OCI-LY7 (cell line): ENCODE results near the gene ADAMTS20. TPM values are rescaled to one million over a fixed set of nuclear protein-coding genes. Genes with fewer than 3 reads are reported as not detected.

Source experiments
- BruUV-seq: library from RNA; stranded (reverse); fragments of 400-500 nt; replicated peaks from 2 replicates; lab custom pipeline; 2021; lab: Mats Ljungman, UMichigan
- CTCF ChIA-PET: fragments of 300-600 bp; sonication (Branson Sonifier 250); formaldehyde crosslinking; loops from one replicate; lab custom pipeline; 2022; ENCODE audit warnings: antibody characterized with exemption; ENCODE audit not compliant: unreplicated experiment; lab: Charles Lee
- POLR2A ChIA-PET: fragments of 300-600 bp; sonication (Branson Sonifier 250); formaldehyde crosslinking; loops from one replicate; lab custom pipeline; 2022; ENCODE audit warnings: antibody characterized with exemption; lab: Charles Lee
- DNase-seq: peaks from one replicate; pipeline ENCODE4 v3.0.0-alpha.2; 2015; ENCODE audit warnings: low spot score
- H2AFZ ChIP-seq: fragments of 200-600 bp; sonication (generic), shearing (Covaris generic); 2 replicates; pipeline ENCODE4 v1.6.1; 2014; ENCODE audit warnings: mild to moderate bottlenecking, antibody characterized with exemption, low read length, moderate library complexity
- H3K27ac ChIP-seq: fragments of 200-600 bp; sonication (generic); 2 replicates; pipeline ENCODE4 v1.5.1; 2014; ENCODE audit warnings: mixed run types, low read depth, mild to moderate bottlenecking, moderate library complexity, low read length, inconsistent platforms; ENCODE audit not compliant: poor library complexity, severe bottlenecking
- H3K36me3 ChIP-seq: fragments of 200-600 bp; sonication (generic); 2 replicates; pipeline ENCODE4 v1.6.1; 2014; ENCODE audit warnings: mild to moderate bottlenecking, antibody characterized with exemption, low read length, moderate library complexity, mixed read lengths; ENCODE audit not compliant: insufficient read depth
- H3K4me1 ChIP-seq: fragments of 200-600 bp; sonication (generic); 2 replicates; pipeline ENCODE4 v1.5.1; 2014; ENCODE audit warnings: mild to moderate bottlenecking, low read length; ENCODE audit not compliant: insufficient read depth, poor library complexity, severe bottlenecking
- H3K4me2 ChIP-seq: fragments of 200-600 bp; sonication (generic); 2 replicates; pipeline ENCODE4 v1.6.1; 2014; ENCODE audit warnings: mild to moderate bottlenecking, low read length
- H3K4me3 ChIP-seq: fragments of 200-600 bp; sonication (generic); 2 replicates; pipeline ENCODE4 v1.5.1; 2014; ENCODE audit warnings: mild to moderate bottlenecking, low read depth, low read length; ENCODE audit not compliant: poor library complexity, severe bottlenecking
- H3K79me2 ChIP-seq: fragments of 200-600 bp; sonication (generic); 2 replicates; pipeline ENCODE4 v1.6.1; 2016; ENCODE audit warnings: low read depth, mild to moderate bottlenecking, low read length, moderate library complexity, mixed read lengths; ENCODE audit not compliant: insufficient read depth
- H3K9me2 ChIP-seq: fragments of 200-600 bp; sonication (generic); 2 replicates; pipeline ENCODE4 v1.6.1; 2016; ENCODE audit warnings: mild to moderate bottlenecking, low read length, mixed read lengths; ENCODE audit not compliant: insufficient read depth
- H3K9me3 ChIP-seq: fragments of 200-600 bp; sonication (generic); 2 replicates; pipeline ENCODE4 v1.6.1; 2014; ENCODE audit warnings: mild to moderate bottlenecking, mixed run types, low read length, mixed read lengths
- H4K20me1 ChIP-seq: fragments of 200-600 bp; sonication (generic); 2 replicates; pipeline ENCODE4 v1.6.1; 2014; ENCODE audit warnings: mild to moderate bottlenecking, antibody characterized with exemption, low read length, moderate library complexity, mixed read lengths; ENCODE audit not compliant: insufficient read depth
- EZH2phosphoT487 ChIP-seq: fragments of 200-600 bp; sonication (generic); IDR thresholded peaks from 2 replicates; pipeline ENCODE4 v1.6.1; 2018; ENCODE audit warnings: low read depth, borderline replicate concordance, mild to moderate bottlenecking, mixed run types, antibody characterized with exemption, low read length, moderate library complexity, mixed read lengths
- intact Hi-C: fragments of 100-400 bp; cut with micrococcal nuclease; formaldehyde crosslinking; loops from one replicate; pipeline ENCODE4 v1.10.0; 2022; ENCODE audit not compliant: unreplicated experiment
- total RNA-seq, 2 experiments: library from RNA; depleted of rRNA in 1 of 2; stranded (reverse); fragments of >200 nt in 1 of 2; shearing (Covaris generic) in 1 of 2; gene quantifications; 2 replicates each; pipeline ENCODE4 v1.2.3, GENCODE V29; 2014 to 2022
- TF ChIP-seq, protein P1 (sequence below): fragments of 200-600 bp; sonication (generic); conservative IDR thresholded peaks from 2 replicates; pipeline ENCODE4 v1.5.1; 2014; ENCODE audit warnings: mild to moderate bottlenecking, antibody characterized with exemption, low read length, moderate library complexity, mixed read lengths

ADAMTS20 gene
- total RNA-seq, 2 experiments from 2014 or later = not detected

GRCh38 chr12:43392116-43392515, 159.9 kb downstream of the ADAMTS20 start:
- CTCF ChIA-PET = no interaction called here
- Histone ChIP-seq H3K36me3 (no peaks in the 10 kb centered on the region), H3K9me2 (no peaks in the 10 kb centered on the region), H2AFZ (no peak overlapping the region), H3K79me2 (no peaks in the 10 kb centered on the region), H3K4me2 (no peak overlapping the region), H4K20me1 (no peaks in the 10 kb centered on the region), H3K4me3 (no peak overlapping the region), H3K27ac (no peak overlapping the region), H3K4me1 (no peaks in the 10 kb centered on the region), H3K9me3 (no peaks in the 10 kb centered on the region)
- BruUV-seq = no TSS peak
- POLR2A ChIA-PET = no interaction called here
- intact Hi-C loops = no loop called here
- DNase-seq = no peak
- TF ChIP-seq, protein P1, sequence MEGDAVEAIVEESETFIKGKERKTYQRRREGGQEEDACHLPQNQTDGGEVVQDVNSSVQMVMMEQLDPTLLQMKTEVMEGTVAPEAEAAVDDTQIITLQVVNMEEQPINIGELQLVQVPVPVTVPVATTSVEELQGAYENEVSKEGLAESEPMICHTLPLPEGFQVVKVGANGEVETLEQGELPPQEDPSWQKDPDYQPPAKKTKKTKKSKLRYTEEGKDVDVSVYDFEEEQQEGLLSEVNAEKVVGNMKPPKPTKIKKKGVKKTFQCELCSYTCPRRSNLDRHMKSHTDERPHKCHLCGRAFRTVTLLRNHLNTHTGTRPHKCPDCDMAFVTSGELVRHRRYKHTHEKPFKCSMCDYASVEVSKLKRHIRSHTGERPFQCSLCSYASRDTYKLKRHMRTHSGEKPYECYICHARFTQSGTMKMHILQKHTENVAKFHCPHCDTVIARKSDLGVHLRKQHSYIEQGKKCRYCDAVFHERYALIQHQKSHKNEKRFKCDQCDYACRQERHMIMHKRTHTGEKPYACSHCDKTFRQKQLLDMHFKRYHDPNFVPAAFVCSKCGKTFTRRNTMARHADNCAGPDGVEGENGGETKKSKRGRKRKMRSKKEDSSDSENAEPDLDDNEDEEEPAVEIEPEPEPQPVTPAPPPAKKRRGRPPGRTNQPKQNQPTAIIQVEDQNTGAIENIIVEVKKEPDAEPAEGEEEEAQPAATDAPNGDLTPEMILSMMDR = no peak
- TF ChIP-seq EZH2phosphoT487 = no peak

GRCh38 chr12:43381879-43382278, 170.1 kb downstream of the ADAMTS20 start:
- no TSS peak for BruUV-seq
- intact Hi-C loops = no loop called here

DNA sequence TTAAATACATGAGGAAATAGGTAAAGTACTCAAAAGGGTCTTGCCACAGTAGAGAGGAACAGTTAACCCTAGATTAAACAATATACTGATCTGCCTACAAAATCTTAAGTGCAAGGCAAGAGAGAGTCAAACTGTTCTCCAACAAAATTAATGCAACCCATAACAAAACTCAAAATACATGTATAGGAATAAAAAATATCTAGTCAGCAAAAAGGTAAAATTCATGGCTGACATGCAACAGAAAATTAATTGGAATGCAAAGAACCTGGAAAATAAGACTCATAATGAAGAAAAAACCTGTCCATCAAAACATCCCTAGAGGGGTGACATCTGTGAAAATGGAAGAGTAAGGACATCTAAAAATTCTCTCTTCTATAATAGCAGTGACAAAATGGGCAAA, 173.6 kb downstream of the ADAMTS20 start:
- intact Hi-C loops = no loop called here
- Histone ChIP-seq H3K4me2 (no peak overlapping the region), H3K9me2 (no peaks in the 10 kb centered on the region), H3K36me3 (no peaks in the 10 kb centered on the region), H4K20me1 (no peaks in the 10 kb centered on the region), H3K4me1 (no peaks in the 10 kb centered on the region), H3K9me3 (0 out of 2 replicates have a peak, but pooled peaks cover 4% of the 10 kb centered on the region), H3K79me2 (no peaks in the 10 kb centered on the region), H3K27ac (no peak overlapping the region), H2AFZ (no peak overlapping the region), H3K4me3 (no peak overlapping the region)
- BruUV-seq = no TSS peak
- no peak for DNase-seq
- ChIA-PET POLR2A (interaction anchor here (0.5 kb wide), 1 partner anchor 121 kb away, joined by 3 read pairs; no protein-coding TSS in a partner anchor), CTCF (no interaction called here)
- TF ChIP-seq, protein P1 = no peak
- no peak for TF ChIP-seq EZH2phosphoT487

More at GRCh38 chr12:43381879-43382278, 170.1 kb downstream of the ADAMTS20 start:
- POLR2A ChIA-PET = no interaction called here
- Histone ChIP-seq H3K79me2 (no peaks in the 10 kb centered on the region), H3K4me3 (no peak overlapping the region), H3K9me2 (no peaks in the 10 kb centered on the region), H3K27ac (no peak overlapping the region), H2AFZ (no peak overlapping the region), H3K4me1 (no peaks in the 10 kb centered on the region), H3K9me3 (0 out of 2 replicates have a peak, but pooled peaks cover 4% of the 10 kb centered on the region), H3K36me3 (no peaks in the 10 kb centered on the region), H3K4me2 (no peak overlapping the region), H4K20me1 (no peaks in the 10 kb centered on the region)
- CTCF ChIA-PET = no interaction called here
- DNase-seq = no peak
- TF ChIP-seq, protein P1 = no peak
- no peak for TF ChIP-seq EZH2phosphoT487
